Esophagus muscularis mucosa (tissue), 3 donors: ENCODE measurements around the gene STK24.

Experiments
- EP300 ChIP-seq: sonication (generic); formaldehyde crosslinking; IDR thresholded peaks from one replicate; pipeline ENCODE4 v1.6.1; 2017; ENCODE audit warnings: antibody characterized with exemption
- POLR2AphosphoS5 ChIP-seq, 2 donors: sonication (generic); formaldehyde crosslinking; IDR thresholded peaks; one replicate each; pipeline ENCODE4 v1.6.1; 2017; ENCODE audit warnings: antibody characterized with exemption in 2 of 2

- TF ChIP-seq POLR2AphosphoS5 (IDR thresholded peaks at IDR 0.05) (no peak), EP300 (no peak)
Measured at GRCh38 chr13:98585398-98585754, 8.5 kb upstream of the STK24 start.
